Measurements from ENCODE around the gene MRPS21.
"Not testable (repeated sequence)": the region's sequence is repeated elsewhere in the genome, so short reads cannot be mapped to it uniquely, and the experiment has no call there.

The MRPS21 gene

DNA sequence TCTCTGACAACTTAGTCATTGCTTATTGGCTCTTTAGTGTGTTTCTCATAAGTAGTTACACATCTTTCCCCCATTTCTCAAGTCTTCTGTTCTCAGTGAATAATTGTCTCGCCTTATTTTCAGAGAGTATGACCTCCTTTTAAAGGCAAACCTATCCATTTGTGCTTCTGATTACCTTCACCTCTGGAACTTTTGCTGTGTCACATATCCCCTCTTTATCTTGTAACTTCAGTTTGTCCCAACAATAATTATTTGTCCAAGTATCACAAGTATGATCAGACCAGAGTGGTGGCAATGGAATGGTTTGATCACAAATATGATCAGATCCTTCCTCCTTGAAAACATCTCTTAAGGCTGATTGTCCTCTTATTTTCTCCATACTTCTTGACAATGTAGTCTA is 5.3 kb upstream of the MRPS21 start:
- Histone ChIP-seq H4K20me1 (no peaks in the 10 kb centered on the region), H3K27me3 (no peaks in the 10 kb centered on the region), H3K9me3 (replicated peaks in 1 of 11) (no peaks in the 10 kb centered on the region), H3K27ac (no peak overlapping the region), H3K9ac (no peak overlapping the region), H3K4me2 (no peak overlapping the region), H3K4me1 (peaks cover 5 to 10% (median 8%) of the 10 kb centered on the region in 10 experiments), H3K36me3 (no peaks in the 10 kb centered on the region), H3K4me3 (no peak overlapping the region)
- TF ChIP-seq Cebpa-rat (IDR thresholded peaks at IDR 0.05), result no peak

DNA sequence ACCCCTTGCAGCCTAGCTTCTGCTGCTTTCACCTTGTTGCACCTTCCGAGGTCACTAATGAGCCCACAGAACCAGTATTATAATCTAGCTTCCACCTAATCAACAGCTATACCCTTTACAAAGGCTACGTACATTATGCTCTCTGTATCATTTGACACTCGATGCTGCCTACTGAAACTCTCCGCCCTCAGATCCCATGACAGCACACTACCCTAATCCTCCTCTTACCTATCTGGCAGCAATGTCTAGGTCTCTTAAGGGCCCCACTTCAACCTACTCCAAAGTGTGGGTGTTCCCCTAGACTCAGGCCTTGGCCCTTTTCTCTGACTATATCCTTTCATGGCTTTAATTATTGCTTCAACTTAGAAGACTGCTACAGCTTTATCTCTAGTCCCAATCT is 4.8 kb upstream of the MRPS21 start:
- H3K27me3 ChIP-seq, result no peaks in the 10 kb centered on the region
- no peaks in the 10 kb centered on the region for H4K20me1 ChIP-seq
- no peak overlapping the region for H3K4me3 ChIP-seq

DNA sequence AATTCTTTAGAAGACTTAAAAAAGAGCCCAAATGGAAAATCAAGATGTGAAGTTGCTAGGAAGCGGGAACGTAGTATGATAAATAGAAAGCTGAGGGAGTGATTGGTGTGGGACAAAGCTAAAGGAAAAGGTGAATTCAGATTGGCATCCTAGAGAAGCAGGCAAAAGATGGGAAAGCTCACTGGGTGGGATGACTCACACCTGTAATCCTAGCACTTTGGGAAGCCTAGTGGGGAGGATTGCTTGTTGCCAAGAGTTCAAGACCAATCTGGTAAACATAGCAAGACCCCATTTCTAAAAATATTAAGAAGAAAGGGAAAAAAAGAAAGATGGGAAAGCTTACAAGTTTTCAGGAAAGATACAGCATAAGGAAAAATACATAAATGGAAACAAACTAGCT is 1.8 kb downstream of the MRPS21 start:
- 0 out of 22 replicates have a peak overlapping the region, but pooled peaks of 2 of the 11 experiments have one; percentile 17 to 38 for H3K9ac ChIP-seq
- peaks cover 0 to 9% (median 0%) of the 10 kb centered on the region in 11 experiments; a peak in 2 of 22 replicates for H4K20me1 ChIP-seq
- peaks cover 30 to 58% (median 50%) of the 10 kb centered on the region in 11 experiments for H3K36me3 ChIP-seq
- H3K27ac ChIP-seq, result no peak overlapping the region
- H3K4me2 ChIP-seq, result peak overlapping the region; percentile 13 to 94 (median 86); a peak in 13 of 22 replicates
- peaks cover 26 to 35% (median 31%) of the 10 kb centered on the region in 10 experiments for H3K4me1 ChIP-seq
- no peaks in the 10 kb centered on the region for H3K9me3 ChIP-seq (replicated peaks in 1 of 11)
- TF ChIP-seq Cebpa-rat (IDR thresholded peaks at IDR 0.05), result no peak
- no peaks in the 10 kb centered on the region for H3K27me3 ChIP-seq
- no peak overlapping the region for H3K4me3 ChIP-seq

More for the DNA sequence above, 4.8 kb upstream of the MRPS21 start:
- H3K36me3 ChIP-seq, result no peaks in the 10 kb centered on the region
- TF ChIP-seq Cebpa-rat (IDR thresholded peaks at IDR 0.05), result no peak
- H3K9me3 ChIP-seq (replicated peaks in 1 of 11), result no peaks in the 10 kb centered on the region
- H3K27ac ChIP-seq, result no peak overlapping the region
- peaks cover 5 to 12% (median 9%) of the 10 kb centered on the region in 10 experiments for H3K4me1 ChIP-seq
- no peak overlapping the region for H3K4me2 ChIP-seq
- H3K9ac ChIP-seq, result no peak overlapping the region

DNA sequence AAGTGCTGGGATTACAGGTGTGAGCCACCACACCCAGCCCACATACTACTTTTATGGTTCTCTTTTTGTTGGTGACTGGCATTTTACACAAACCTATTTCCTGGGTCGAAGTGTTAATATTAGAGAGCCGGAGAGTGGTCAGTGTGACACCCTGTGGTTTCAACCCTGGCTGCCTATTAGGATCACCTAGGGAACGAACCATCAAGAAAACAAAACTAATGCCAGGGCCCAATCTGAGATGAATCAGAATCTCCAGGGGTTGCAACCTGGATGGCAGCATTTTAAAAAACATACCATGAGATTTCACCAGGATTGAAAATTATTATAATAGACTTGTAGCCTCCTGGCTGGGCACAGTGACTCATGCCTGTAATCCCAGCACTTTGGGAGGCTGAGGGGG is 6.1 kb downstream of the MRPS21 start:
- H4K20me1 ChIP-seq, result peaks cover 0 to 9% (median 0%) of the 10 kb centered on the region in 11 experiments; a peak in 3 of 22 replicates
- no peaks in the 10 kb centered on the region for H3K9me3 ChIP-seq (replicated peaks in 1 of 11)
- TF ChIP-seq Cebpa-rat (IDR thresholded peaks at IDR 0.05), result no peak
- no peak overlapping the region for H3K27ac ChIP-seq
- H3K4me3 ChIP-seq, result no peak overlapping the region
- no peak overlapping the region for H3K9ac ChIP-seq
- H3K4me2 ChIP-seq, result no peak overlapping the region
- peaks cover 9 to 21% (median 15%) of the 10 kb centered on the region in 10 experiments; a peak in 19 of 20 replicates for H3K4me1 ChIP-seq
- peaks cover 70 to 100% (median 88%) of the 10 kb centered on the region in 11 experiments for H3K36me3 ChIP-seq
- no peaks in the 10 kb centered on the region for H3K27me3 ChIP-seq

DNA sequence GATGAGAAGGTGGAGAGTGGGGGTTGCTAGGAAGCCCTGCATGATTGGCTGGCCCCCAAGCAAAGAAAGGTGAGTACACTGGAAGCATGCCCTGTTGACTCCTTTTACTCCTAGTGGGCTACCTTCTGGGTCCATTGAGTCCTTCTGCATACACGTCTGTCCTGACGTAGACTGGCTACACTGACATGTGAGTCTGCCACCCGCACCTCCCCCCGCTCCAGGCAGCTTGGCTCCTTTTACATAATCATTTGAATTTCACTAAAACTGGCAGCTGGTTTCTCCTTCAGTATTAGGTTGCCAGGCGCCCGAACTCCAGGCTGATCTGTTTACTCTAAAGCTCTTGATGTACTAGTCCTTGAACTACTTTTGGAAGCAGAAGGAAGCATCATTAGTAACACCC is 8.7 kb downstream of the MRPS21 start:
- no peak overlapping the region for H3K4me2 ChIP-seq
- peaks cover 0 to 12% (median 0%) of the 10 kb centered on the region in 11 experiments; a peak in 3 of 22 replicates for H4K20me1 ChIP-seq
- H3K27me3 ChIP-seq, result no peaks in the 10 kb centered on the region
- H3K27ac ChIP-seq, result no peak overlapping the region
- no peaks in the 10 kb centered on the region for H3K9me3 ChIP-seq (replicated peaks in 1 of 11)
- no peaks in the 10 kb centered on the region; a peak in 2 of 20 replicates for H3K4me1 ChIP-seq
- H3K4me3 ChIP-seq, result no peak overlapping the region
- TF ChIP-seq Cebpa-rat (IDR thresholded peaks at IDR 0.05), result no peak
- H3K9ac ChIP-seq, result no peak overlapping the region
- peaks cover 78 to 100% (median 92%) of the 10 kb centered on the region in 11 experiments for H3K36me3 ChIP-seq

DNA sequence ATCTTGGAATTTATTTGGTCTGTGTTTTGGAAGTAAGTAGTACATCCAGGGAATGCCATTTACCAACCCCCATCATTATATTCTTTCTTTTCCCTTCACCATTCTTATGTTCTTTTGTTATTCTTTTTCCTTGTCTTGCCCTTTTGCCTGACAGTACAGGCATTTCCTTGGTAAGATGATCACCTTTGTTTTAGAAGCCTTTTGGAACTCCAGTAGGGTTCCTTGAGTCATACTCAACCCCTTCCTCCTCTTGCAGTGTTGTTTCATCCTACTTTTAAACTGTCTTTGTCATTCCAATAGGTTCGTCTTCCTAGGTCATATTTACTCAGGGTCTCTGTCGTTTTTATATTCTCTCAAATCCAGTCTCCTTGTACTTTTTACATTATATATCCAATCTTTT is 9.2 kb downstream of the MRPS21 start:
- Histone ChIP-seq H3K4me2 (no peak overlapping the region), H3K4me3 (no peak overlapping the region), H3K9ac (no peak overlapping the region)

DNA sequence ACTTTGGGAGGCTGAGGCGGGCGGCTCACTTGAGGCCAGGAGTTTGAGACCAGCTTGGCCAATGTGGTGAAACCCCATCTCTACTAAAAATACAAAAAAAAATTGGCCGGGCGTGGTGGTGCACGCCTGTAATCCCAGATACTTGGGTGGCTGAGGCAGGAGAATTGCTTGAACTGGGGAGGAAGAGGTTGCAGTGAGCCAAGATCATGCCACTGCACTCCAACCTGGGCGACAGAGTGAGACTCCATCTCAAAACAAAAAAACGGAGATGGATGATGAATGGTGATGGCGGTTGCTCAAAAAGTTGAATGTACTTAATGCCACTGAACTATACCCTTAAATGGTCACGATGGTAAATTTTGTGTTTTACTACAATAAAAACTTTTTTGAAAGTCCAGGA is 14.9 kb downstream of the MRPS21 start:
- not testable (repeated sequence) for H3K9ac ChIP-seq; H3K4me2 ChIP-seq; H3K4me3 ChIP-seq; H3K27me3 ChIP-seq; H3K4me1 ChIP-seq; H3K9me3 ChIP-seq (replicated peaks in 1 of 11); H3K27ac ChIP-seq; H4K20me1 ChIP-seq
- H3K36me3 ChIP-seq, result peaks cover 43 to 73% (median 63%) of the 10 kb centered on the region in 11 experiments

More for the DNA sequence above, 9.2 kb downstream of the MRPS21 start:
- Histone ChIP-seq H4K20me1 (peaks cover 0 to 7% (median 0%) of the 10 kb centered on the region in 11 experiments; a peak in 3 of 22 replicates), H3K4me1 (no peaks in the 10 kb centered on the region; a peak in 2 of 20 replicates), H3K36me3 (peaks cover 78 to 100% (median 92%) of the 10 kb centered on the region in 11 experiments), H3K9me3 (replicated peaks in 1 of 11) (no peaks in the 10 kb centered on the region), H3K27me3 (no peaks in the 10 kb centered on the region), H3K27ac (no peak overlapping the region)
- TF ChIP-seq Cebpa-rat (IDR thresholded peaks at IDR 0.05), result no peak

DNA sequence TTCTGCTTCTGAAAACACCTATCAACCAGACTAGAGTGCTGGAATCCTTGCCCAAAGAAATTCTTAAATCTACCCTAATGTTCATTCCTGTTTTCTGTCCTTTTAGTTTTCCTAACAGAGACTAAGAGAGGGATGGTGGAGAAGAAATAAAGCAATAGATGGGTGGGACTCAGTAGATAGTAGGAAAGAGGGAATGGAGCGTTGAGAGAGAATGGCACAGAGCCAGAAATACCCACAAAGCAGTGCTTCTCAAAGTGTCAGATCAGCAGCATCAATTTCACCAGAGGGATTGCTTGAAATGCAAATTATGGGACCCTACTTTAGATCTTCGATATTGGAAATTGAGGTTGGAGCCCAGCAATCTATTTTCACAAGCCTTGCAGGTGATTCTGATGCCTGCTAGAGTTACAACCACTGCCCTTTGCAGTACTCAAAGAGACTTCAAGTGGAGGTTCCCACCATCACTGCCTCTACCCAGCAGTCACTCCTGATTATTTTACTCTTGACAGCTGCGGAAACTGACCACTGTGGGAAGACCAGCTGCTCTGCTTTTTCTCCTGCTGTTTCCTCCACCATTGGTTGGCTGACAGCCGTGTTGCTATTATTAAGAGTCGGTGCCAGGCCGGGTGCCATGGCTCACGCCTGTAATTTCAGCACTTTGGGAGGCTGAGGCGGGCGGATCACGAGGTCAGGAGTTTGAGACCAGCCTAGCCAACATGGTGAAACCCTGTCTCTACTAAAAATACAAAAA is 16.3 kb downstream of the MRPS21 start:
- Histone ChIP-seq H3K9me3 (replicated peaks in 1 of 11) (no peaks in the 10 kb centered on the region), H3K27me3 (no peaks in the 10 kb centered on the region), H3K27ac (no peak overlapping the region), H4K20me1 (peaks cover 0 to 7% (median 0%) of the 10 kb centered on the region in 11 experiments; a peak in 2 of 22 replicates), H3K4me2 (no peak overlapping the region), H3K36me3 (peaks cover 37 to 59% (median 50%) of the 10 kb centered on the region in 11 experiments), H3K9ac (no peak overlapping the region), H3K4me3 (no peak overlapping the region), H3K4me1 (no peaks in the 10 kb centered on the region)
- TF ChIP-seq Cebpa-rat (IDR thresholded peaks at IDR 0.05), result no peak

DNA sequence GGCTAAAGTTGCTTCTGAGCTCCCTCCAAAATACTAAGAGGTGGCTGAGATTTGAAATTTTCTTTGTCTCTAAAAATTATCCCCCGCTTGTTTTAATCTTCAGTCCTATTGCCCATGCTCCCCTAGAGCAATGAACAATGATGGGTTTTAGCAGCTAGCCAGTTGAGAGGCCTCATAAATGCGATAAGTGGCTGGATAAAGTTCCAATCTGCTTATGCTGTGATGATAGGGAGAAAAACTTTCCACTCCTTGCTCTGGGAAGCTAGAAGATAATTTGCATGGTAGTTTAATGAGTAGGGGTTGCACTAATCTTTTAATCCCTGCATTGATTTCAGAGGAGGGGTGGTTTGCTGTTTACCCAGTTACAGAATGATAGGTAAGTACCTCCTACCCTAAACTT is 18.1 kb downstream of the MRPS21 start:
- Histone ChIP-seq H3K27me3 (no peaks in the 10 kb centered on the region), H3K4me3 (no peak overlapping the region), H3K9ac (no peak overlapping the region), H4K20me1 (no peaks in the 10 kb centered on the region; a peak in 2 of 22 replicates), H3K4me2 (no peak overlapping the region), H3K9me3 (replicated peaks in 1 of 11) (no peaks in the 10 kb centered on the region), H3K4me1 (peaks cover 4 to 15% (median 12%) of the 10 kb centered on the region in 10 experiments; a peak in 18 of 20 replicates), H3K36me3 (peaks cover 22 to 41% (median 33%) of the 10 kb centered on the region in 11 experiments), H3K27ac (no peak overlapping the region)
- TF ChIP-seq Cebpa-rat (IDR thresholded peaks at IDR 0.05), result no peak

DNA sequence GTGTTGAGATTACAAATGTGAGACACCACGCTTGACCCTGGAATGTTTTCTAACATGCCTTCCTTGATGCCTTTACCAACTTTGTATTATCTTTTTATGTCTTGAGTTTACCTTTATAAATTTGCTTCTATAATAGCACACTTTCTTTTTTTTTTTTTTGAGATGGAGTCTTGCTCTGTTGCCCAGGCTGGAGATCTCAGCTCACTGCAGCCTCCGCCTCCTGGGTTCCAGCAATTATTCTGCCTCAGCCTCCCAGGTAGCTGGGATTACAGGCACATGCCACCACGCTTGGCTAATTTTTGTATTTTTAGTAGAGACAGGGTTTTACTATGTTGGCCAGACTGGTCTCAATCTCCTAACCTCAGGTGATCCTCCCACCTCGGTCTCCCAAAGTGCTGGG is 21.0 kb downstream of the MRPS21 start:
- not testable (repeated sequence) for H4K20me1 ChIP-seq; H3K4me3 ChIP-seq; H3K9me3 ChIP-seq (replicated peaks in 1 of 11); H3K4me2 ChIP-seq; H3K9ac ChIP-seq; H3K27me3 ChIP-seq
- peaks cover 0 to 12% (median 6%) of the 10 kb centered on the region in 11 experiments; a peak in 16 of 22 replicates for H3K36me3 ChIP-seq
- peak overlapping the region in 1 of 11 experiments; percentile 6; a peak in 1 of 22 replicates for H3K27ac ChIP-seq
- peaks cover 4 to 15% (median 12%) of the 10 kb centered on the region in 10 experiments; a peak in 18 of 20 replicates for H3K4me1 ChIP-seq

Data from BLaER1 treated with 17β-estradiol and CSF1 and Interleukin-3, amounts not matched to agents 10 nM and 100 nM (cell line).